HFFc6 (cell line): Measurements from ENCODE around the gene ZNF407. TPM values are rescaled to one million over a fixed set of nuclear protein-coding genes. Genes with fewer than 3 reads are reported as not detected.

ENCODE experiments used
- DNase-seq: peaks from one replicate; pipeline ENCODE4 v3.0.0-alpha.2; 2018
- H3K27ac Mint-ChIP-seq: 2 replicates; pipeline ENCODE4 v1.8.0; 2020; ENCODE audit warnings: mild to moderate bottlenecking, mixed read lengths
- H3K27me3 Mint-ChIP-seq: 2 replicates; pipeline ENCODE4 v1.8.0; 2021; ENCODE audit warnings: mild to moderate bottlenecking, moderate library complexity, mixed read lengths; ENCODE audit not compliant: insufficient read depth
- H3K36me3 Mint-ChIP-seq: 2 replicates; pipeline ENCODE4 v1.8.0; 2021; ENCODE audit warnings: low read depth, mixed read lengths
- H3K4me1 Mint-ChIP-seq: 2 replicates; pipeline ENCODE4 v1.8.0; 2020; ENCODE audit warnings: low read depth, mixed read lengths
- H3K4me3 Mint-ChIP-seq: 2 replicates; pipeline ENCODE4 v1.8.0; 2020; ENCODE audit warnings: mild to moderate bottlenecking, moderate library complexity, mixed read lengths
- H3K9me3 Mint-ChIP-seq: 2 replicates; pipeline ENCODE4 v1.8.0; 2020; ENCODE audit warnings: mild to moderate bottlenecking, mixed read lengths
- total RNA-seq, 6 experiments: library from RNA; stranded (reverse); fragmentation: NEBNext Ultra II Directional; extraction: Animal tissue kit (Norgen Biotek cat#: 25700); gene quantifications; 2 replicates in 1 of 6; 3 replicates in 5 of 6; pipeline ENCODE4 v1.2.3, GENCODE V29; 2021
- TF ChIP-seq, protein P1 (sequence below): fragments of 200-600 bp; sonication (generic); IDR thresholded peaks from 2 replicates; pipeline ENCODE4 v1.5.0; 2021; ENCODE audit warnings: antibody characterized with exemption, mild to moderate bottlenecking

Gene ZNF407
- total RNA-seq, 6 experiments from 2014 or later: 7.9 to 9.7 (median 9.1) TPM

DNA sequence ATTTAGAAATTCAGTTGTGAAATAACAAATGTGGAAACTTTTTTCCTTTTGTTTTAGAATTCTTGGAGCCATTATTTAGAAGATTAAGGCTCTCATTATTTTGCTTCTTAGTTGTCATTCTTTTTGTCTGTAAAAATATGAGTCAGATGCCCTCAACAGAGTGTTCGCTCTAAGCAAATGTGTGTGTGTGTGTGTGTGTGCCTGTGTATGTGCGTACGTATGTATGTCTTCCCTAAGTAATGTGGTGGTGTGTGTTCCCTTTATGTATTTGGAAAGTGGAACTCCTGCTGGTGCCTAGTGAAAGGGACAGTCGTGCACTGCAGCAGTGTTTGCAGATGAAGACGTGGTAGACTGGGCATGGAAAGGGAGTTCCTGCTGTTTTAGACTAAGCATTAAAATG lies 27.5 kb downstream of the ZNF407 start:
- TF ChIP-seq, protein P1, sequence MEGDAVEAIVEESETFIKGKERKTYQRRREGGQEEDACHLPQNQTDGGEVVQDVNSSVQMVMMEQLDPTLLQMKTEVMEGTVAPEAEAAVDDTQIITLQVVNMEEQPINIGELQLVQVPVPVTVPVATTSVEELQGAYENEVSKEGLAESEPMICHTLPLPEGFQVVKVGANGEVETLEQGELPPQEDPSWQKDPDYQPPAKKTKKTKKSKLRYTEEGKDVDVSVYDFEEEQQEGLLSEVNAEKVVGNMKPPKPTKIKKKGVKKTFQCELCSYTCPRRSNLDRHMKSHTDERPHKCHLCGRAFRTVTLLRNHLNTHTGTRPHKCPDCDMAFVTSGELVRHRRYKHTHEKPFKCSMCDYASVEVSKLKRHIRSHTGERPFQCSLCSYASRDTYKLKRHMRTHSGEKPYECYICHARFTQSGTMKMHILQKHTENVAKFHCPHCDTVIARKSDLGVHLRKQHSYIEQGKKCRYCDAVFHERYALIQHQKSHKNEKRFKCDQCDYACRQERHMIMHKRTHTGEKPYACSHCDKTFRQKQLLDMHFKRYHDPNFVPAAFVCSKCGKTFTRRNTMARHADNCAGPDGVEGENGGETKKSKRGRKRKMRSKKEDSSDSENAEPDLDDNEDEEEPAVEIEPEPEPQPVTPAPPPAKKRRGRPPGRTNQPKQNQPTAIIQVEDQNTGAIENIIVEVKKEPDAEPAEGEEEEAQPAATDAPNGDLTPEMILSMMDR: no peak
- Mint-ChIP-seq H3K4me3 (no peak overlapping the region), H3K9me3 (no peaks in the 10 kb centered on the region), H3K4me1 (no peaks in the 10 kb centered on the region), H3K36me3 (no peaks in the 10 kb centered on the region), H3K27ac (no peak overlapping the region; the same call in 1 of the 2 replicates), H3K27me3 (no peaks in the 10 kb centered on the region; the same call in 1 of the 2 replicates)
- peak; percentile 43 for DNase-seq

DNA sequence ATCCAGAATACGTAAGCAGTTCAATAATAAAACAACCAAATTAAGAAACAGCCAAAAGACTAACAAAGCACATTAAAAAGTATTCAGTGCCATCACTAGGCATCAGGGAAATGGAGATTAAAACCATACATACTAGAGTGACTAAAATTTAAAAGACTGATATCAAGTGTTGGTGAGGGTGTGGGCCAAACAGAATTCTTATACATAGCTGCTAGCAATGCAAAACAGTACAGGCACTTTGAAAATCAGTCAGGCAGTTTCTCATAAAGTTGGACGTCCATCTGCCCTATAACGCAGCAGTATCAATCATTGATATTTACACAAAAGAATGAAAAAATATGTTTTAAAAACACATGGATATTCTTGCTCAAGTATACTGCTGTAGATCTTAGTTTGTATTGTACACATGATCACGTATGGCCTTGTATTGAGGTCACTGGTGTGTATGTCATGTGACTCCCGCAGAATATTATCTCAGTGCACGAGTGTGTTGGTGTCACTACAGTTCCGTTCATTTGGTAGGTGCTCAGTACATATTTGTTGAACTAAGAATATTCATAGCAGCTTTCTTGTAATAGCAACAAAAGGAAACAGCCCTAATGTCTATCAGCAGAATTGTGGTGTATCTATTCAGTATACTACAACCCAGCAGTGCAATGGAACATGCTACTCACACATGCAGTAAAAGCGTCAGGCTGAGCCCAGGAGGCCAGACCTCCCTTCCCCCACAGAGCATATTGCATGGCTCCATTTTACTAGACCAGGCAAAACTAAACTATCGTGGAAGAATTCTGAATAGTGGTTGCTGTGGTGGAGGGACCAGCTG lies 28.6 kb downstream of the ZNF407 start:
- TF ChIP-seq, protein P1: no peak
- no peak for DNase-seq
- H3K27me3 Mint-ChIP-seq: no peaks in the 10 kb centered on the region; the same call in 1 of the 2 replicates
- no peak overlapping the region for H3K4me3 Mint-ChIP-seq
- H3K9me3 Mint-ChIP-seq: no peaks in the 10 kb centered on the region
- no peaks in the 10 kb centered on the region for H3K36me3 Mint-ChIP-seq
- no peak overlapping the region for H3K27ac Mint-ChIP-seq
- H3K4me1 Mint-ChIP-seq: peaks cover 9% of the 10 kb centered on the region

DNA sequence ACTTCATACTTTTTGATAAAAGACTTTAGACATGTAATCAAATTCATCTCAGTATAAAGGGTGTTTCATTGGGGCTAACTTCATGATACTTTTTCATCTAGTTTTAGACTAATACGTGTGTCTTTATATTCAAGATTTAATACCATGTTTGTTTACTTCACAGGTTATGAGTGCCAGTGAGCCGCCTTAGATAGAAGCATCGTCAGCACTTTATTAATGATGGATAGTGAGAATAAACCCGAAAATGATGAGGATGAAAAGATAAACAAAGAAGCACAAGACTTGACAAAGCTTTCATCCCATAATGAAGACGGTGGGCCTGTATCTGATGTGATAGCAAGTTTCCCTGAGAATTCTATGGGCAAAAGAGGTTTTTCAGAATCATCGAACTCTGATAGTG lies 33.1 kb downstream of the ZNF407 start:
- TF ChIP-seq, protein P1: no peak

DNA sequence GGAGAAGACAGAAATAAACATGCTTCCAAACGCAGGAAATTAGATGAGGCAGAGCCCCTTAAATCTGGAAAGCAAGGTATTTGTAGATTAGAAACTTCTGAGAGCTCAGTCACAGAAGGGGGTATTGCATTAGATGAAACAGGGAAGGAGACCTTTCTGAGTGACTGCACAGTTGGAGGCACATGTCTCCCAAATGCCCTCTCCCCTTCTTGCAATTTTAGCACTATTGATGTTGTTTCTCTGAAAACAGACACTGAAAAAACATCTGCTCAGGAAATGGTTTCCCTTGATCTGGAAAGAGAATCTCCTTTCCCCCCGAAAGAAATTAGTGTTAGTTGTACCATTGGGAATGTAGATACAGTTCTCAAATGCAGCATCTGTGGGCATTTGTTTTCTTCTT lies 33.5 kb downstream of the ZNF407 start:
- H3K4me3 Mint-ChIP-seq: peak overlapping the region; percentile 83

More for the DNA sequence above, 33.1 kb downstream of the ZNF407 start:
- DNase-seq: no peak
- Mint-ChIP-seq H3K27me3 (no peaks in the 10 kb centered on the region), H3K9me3 (no peaks in the 10 kb centered on the region), H3K4me1 (peaks cover 43% of the 10 kb centered on the region), H3K27ac (peak overlapping the region; percentile 90; the same call in 1 of the 2 replicates), H3K4me3 (peak overlapping the region; percentile 83), H3K36me3 (peaks cover 32% of the 10 kb centered on the region)

DNA sequence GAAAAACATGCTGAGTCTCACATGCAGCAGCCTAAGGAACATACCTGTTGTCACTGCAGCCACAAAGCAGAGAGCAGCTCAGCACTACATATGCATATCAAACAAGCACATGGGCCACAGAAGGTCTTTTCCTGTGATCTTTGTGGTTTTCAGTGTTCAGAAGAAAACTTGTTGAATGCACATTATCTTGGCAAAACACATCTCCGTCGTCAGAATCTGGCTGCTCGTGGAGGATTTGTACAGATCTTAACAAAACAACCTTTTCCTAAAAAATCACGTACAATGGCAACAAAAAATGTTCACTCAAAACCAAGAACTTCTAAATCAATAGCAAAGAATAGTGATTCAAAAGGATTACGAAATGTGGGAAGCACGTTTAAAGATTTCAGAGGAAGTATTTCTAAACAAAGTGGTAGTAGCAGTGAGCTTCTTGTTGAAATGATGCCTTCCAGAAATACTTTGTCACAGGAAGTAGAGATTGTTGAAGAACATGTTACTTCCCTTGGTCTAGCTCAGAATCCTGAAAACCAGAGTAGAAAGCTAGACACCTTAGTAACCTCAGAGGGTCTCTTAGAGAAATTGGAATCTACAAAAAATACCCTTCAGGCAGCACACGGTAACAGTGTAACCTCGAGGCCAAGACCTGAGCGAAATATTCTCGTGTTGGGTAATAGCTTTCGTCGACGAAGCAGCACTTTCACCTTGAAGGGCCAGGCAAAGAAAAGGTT lies 34.1 kb downstream of the ZNF407 start:
- peak; percentile 65 for DNase-seq
- no peaks in the 10 kb centered on the region for H3K27me3 Mint-ChIP-seq
- peaks cover 43% of the 10 kb centered on the region for H3K4me1 Mint-ChIP-seq
- peaks cover 32% of the 10 kb centered on the region for H3K36me3 Mint-ChIP-seq
- H3K9me3 Mint-ChIP-seq: no peaks in the 10 kb centered on the region
- TF ChIP-seq, protein P1: no peak
- H3K4me3 Mint-ChIP-seq: peak overlapping the region; percentile 83
- H3K27ac Mint-ChIP-seq: peak overlapping the region; percentile 90

More for the DNA sequence above, 33.5 kb downstream of the ZNF407 start:
- no peaks in the 10 kb centered on the region for H3K9me3 Mint-ChIP-seq
- DNase-seq: no peak
- TF ChIP-seq, protein P1: no peak
- peaks cover 32% of the 10 kb centered on the region for H3K36me3 Mint-ChIP-seq
- no peaks in the 10 kb centered on the region for H3K27me3 Mint-ChIP-seq
- peak overlapping the region; percentile 90 for H3K27ac Mint-ChIP-seq
- peaks cover 43% of the 10 kb centered on the region for H3K4me1 Mint-ChIP-seq
